ENCODE measurements around the gene SLC1A2.
"Not testable (repeated sequence)": the region's sequence is repeated elsewhere in the genome, so short reads cannot be mapped to it uniquely, and the experiment has no call there.

The SLC1A2 gene

DNA sequence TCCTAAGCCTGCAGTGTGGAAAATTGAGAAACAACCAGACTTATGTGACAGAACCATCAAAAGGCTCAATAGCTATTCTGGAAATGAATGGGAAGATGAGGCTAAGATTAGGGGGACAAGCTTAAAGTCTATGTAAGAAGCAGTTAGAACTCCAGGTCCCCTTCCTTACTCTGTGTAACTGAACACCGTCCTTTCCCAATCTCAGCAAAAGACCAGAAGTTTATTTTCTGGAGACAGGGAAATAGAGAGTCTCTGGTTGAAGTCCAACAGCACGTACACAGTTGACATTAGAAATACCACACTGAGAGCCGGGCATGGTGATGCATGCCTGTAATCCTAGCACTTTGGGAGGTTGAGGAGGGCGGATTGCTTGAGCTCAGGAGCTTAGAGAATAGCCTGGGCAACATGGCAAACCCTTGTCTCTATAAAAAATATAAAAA, 186.4 kb downstream of the SLC1A2 start:
- Histone ChIP-seq H3K4me1 (ENCODE audit: insufficient read depth, low read length) (peaks cover 5% of the 10 kb centered on the region; the same call in 1 of the 2 replicates), H3K27ac (ENCODE audit: low read length) (no peak overlapping the region), H3K9ac (ENCODE audit: low read depth, low read length) (no peak overlapping the region), H3K9me3 (ENCODE audit: insufficient read depth, low read depth, low read length) (no peaks in the 10 kb centered on the region), H3K27me3 (ENCODE audit: insufficient read depth, low read length) (no peaks in the 10 kb centered on the region), H3K4me3 (ENCODE audit: low read length) (no peak overlapping the region), H3K36me3 (ENCODE audit: insufficient read depth, low read depth, low read length) (no peaks in the 10 kb centered on the region)

DNA sequence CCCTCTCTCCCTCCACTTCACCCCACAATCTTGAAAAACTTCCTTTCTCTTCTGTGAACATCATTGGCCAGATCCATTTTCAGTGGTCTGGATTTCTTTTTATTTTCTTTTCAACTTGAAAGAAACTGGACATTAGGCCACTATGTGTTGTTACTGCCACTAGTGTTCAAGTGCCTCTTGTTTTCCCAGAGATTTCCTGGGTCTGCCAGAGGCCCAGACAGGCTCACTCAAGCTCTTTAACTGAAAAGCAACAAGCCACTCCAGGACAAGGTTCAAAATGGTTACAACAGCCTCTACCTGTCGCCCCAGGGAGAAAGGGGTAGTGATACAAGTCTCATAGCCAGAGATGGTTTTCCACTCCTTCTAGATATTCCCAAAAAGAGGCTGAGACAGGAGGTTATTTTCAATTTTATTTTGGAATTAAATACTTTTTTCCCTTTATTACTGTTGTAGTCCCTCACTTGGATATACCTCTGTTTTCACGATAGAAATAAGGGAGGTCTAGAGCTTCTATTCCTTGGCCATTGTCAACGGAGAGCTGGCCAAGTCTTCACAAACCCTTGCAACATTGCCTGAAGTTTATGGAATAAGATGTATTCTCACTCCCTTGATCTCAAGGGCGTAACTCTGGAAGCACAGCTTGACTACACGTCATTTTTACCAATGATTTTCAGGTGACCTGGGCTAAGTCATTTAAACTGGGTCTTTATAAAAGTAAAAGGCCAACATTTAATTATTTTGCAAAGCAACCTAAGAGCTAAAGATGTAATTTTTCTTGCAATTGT, 188.1 kb downstream of the SLC1A2 start:
- Histone ChIP-seq H3K27me3 (ENCODE audit: insufficient read depth, low read length) (no peaks in the 10 kb centered on the region), H3K4me3 (ENCODE audit: low read length) (no peak overlapping the region), H3K4me1 (ENCODE audit: insufficient read depth, low read length) (no peaks in the 10 kb centered on the region), H3K36me3 (ENCODE audit: insufficient read depth, low read depth, low read length) (no peaks in the 10 kb centered on the region), H3K9me3 (ENCODE audit: insufficient read depth, low read depth, low read length) (no peaks in the 10 kb centered on the region), H3K9ac (ENCODE audit: low read depth, low read length) (no peak overlapping the region), H3K27ac (ENCODE audit: low read length) (no peak overlapping the region)

DNA sequence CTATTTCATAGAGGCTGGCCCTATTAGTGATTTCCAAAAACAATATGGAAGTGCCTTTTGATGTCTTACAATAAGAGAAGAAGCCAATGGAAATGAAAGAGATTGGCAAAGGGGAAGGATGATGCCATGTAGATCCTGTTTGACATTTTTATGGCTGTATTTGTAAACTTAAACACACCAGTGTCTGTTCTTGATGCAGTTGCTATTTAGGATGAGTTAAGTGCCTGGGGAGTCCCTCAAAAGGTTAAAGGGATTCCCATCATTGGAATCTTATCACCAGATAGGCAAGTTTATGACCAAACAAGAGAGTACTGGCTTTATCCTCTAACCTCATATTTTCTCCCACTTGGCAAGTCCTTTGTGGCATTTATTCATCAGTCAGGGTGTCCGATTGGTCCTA, 189.0 kb downstream of the SLC1A2 start:
- Histone ChIP-seq H3K4me3 (ENCODE audit: low read length) (no peak overlapping the region), H3K4me1 (ENCODE audit: insufficient read depth, low read length) (no peaks in the 10 kb centered on the region), H3K27ac (ENCODE audit: low read length) (no peak overlapping the region), H3K9me3 (ENCODE audit: insufficient read depth, low read depth, low read length) (no peaks in the 10 kb centered on the region), H3K36me3 (ENCODE audit: insufficient read depth, low read depth, low read length) (no peaks in the 10 kb centered on the region), H3K9ac (ENCODE audit: low read depth, low read length) (no peak overlapping the region), H3K27me3 (ENCODE audit: insufficient read depth, low read length) (no peaks in the 10 kb centered on the region)

DNA sequence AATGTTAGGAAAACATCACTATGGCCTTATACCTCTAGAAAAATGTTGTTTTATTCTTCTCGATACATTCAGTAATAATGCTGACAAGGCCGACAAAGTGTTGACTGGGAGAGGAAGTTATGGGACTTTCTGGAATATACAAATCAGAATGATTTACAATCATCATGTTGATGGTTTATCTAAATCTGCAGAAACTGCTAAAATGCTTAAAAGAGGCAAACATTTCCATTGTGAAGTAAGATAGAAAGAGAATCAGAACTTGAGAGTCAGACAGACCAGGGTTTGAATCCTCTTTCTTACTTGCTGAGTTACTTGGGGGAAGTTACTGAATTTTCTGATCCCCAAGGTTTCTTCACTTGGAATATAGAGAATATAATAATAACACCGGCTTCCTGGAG, 191.0 kb downstream of the SLC1A2 start:
- H3K36me3 ChIP-seq (ENCODE audit: insufficient read depth, low read depth, low read length) = no peaks in the 10 kb centered on the region
- H3K27ac ChIP-seq (ENCODE audit: low read length) = no peak overlapping the region
- H3K4me3 ChIP-seq (ENCODE audit: low read length) = no peak overlapping the region
- H3K4me1 ChIP-seq (ENCODE audit: insufficient read depth, low read length) = no peaks in the 10 kb centered on the region
- no peaks in the 10 kb centered on the region for H3K27me3 ChIP-seq (ENCODE audit: insufficient read depth, low read length)
- no peak overlapping the region for H3K9ac ChIP-seq (ENCODE audit: low read depth, low read length)
- H3K9me3 ChIP-seq (ENCODE audit: insufficient read depth, low read depth, low read length) = no peaks in the 10 kb centered on the region

DNA sequence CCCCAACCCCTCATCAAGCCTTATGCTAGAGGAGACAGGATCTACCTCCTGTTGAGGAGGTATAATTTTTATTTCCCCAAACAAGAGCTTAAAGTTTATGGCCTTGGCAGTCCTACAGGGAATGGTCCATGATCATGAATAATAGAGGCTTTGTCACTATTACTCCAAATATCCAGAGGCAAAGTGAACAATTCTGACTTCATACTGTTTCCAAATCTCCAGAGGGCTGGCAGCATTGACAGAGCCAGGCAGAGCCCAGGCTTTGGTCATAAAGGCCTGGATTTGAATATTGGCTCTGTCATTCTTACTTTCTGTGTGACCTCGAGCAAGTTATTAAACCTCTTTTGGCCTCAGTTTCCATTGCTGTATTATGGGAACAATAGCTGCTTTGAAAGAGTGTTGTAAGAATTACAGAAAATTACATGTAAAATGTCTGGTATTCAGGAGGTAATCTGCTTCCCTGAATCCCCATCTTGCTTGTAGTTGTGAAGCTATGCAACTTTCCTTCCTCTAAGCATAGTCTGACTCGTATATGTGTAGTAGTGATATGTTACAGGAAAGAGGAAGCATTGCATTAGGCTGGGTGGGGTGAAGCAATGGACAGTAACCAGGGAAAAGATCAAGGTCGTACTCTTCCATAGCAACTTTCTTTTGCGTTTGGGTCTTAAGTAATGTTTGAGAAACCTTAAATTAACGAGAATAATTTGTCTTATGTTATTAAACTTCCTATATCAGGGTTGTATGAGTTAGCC, 191.6 kb downstream of the SLC1A2 start:
- no peak overlapping the region for H3K27ac ChIP-seq (ENCODE audit: low read length)

DNA sequence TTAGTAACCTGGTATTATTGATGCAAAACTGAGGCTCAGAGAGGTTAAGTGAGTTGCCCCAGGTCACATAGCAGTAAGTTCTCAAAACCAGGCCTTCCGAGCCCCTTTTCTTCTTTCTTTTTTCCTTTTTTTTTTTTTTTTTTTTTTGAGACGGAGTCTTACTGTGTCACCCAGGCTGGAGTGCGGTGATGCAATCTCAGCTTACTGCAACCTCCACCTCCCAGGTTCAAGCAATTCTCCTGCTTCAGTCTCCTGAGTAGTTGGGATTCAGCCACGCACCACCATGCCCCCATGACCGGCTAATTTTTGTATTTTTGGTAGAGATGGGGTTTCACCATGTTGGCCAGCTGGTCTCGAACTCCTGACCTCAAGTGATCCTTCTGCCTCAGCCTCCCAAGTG, 192.6 kb downstream of the SLC1A2 start:
- not testable (repeated sequence) for H3K27ac ChIP-seq (ENCODE audit: low read length); H3K4me1 ChIP-seq (ENCODE audit: insufficient read depth, low read length); H3K9ac ChIP-seq (ENCODE audit: low read depth, low read length); H3K27me3 ChIP-seq (ENCODE audit: insufficient read depth, low read length); H3K4me3 ChIP-seq (ENCODE audit: low read length); H3K36me3 ChIP-seq (ENCODE audit: insufficient read depth, low read depth, low read length); H3K9me3 ChIP-seq (ENCODE audit: insufficient read depth, low read depth, low read length)

More for the DNA sequence above, 191.6 kb downstream of the SLC1A2 start:
- Histone ChIP-seq H3K9ac (ENCODE audit: low read depth, low read length) (no peak overlapping the region), H3K4me1 (ENCODE audit: insufficient read depth, low read length) (no peaks in the 10 kb centered on the region), H3K4me3 (ENCODE audit: low read length) (no peak overlapping the region), H3K9me3 (ENCODE audit: insufficient read depth, low read depth, low read length) (no peaks in the 10 kb centered on the region), H3K36me3 (ENCODE audit: insufficient read depth, low read depth, low read length) (no peaks in the 10 kb centered on the region), H3K27me3 (ENCODE audit: insufficient read depth, low read length) (no peaks in the 10 kb centered on the region)

DNA sequence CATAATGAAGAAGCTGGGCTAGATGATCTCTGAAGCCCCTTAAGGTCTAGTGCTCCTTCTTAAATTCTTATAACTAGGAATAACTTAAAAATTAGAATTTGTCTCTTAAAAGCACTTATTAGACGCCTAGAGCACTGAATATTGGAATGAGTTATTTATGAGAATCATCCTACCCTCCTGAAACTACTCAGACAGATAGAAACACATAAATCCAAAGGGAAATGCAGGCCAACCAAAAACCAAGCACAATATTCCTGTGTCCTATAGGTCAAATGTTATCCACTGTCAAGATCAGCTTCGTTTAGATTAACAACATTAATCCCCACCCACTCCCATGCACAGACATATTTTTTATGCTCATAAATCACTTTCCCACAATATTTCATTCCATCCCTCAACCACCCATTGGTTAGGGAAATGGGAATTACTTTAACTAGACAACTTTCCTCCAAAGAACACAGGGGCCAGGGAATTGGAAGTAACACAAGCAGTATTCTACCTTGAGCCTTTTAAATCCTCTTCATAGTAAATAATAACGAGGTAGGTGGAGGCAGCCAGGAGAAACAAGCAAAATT, 193.3 kb downstream of the SLC1A2 start:
- H3K9ac ChIP-seq (ENCODE audit: low read depth, low read length) = no peak overlapping the region
- H3K4me1 ChIP-seq (ENCODE audit: insufficient read depth, low read length) = no peaks in the 10 kb centered on the region
- H3K27me3 ChIP-seq (ENCODE audit: insufficient read depth, low read length) = no peaks in the 10 kb centered on the region
- H3K27ac ChIP-seq (ENCODE audit: low read length) = no peak overlapping the region
- no peaks in the 10 kb centered on the region for H3K36me3 ChIP-seq (ENCODE audit: insufficient read depth, low read depth, low read length)
- no peak overlapping the region for H3K4me3 ChIP-seq (ENCODE audit: low read length)
- no peaks in the 10 kb centered on the region for H3K9me3 ChIP-seq (ENCODE audit: insufficient read depth, low read depth, low read length)

DNA sequence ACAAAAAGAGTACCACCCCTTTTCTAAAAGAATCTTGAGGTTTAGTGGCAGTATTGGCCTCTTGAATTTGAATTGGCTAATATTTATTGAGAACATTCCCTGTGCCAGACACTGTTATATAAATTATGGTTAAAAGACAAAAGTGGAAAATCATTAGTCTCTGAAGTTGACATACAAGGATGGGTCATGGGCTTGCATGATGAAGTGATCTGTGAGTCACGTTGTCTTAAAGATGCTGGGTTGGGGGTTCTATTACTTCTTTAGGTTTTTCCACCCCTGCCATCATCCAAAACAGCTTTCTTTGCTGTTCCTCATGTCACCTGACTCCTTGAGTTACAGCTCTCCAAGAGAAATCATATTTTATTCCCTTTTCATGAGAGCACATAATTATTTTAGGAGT, 195.4 kb downstream of the SLC1A2 start:
- H3K4me1 ChIP-seq (ENCODE audit: insufficient read depth, low read length) = no peaks in the 10 kb centered on the region
- H3K4me3 ChIP-seq (ENCODE audit: low read length) = no peak overlapping the region
- no peaks in the 10 kb centered on the region for H3K27me3 ChIP-seq (ENCODE audit: insufficient read depth, low read length)
- H3K27ac ChIP-seq (ENCODE audit: low read length) = no peak overlapping the region
- no peaks in the 10 kb centered on the region for H3K9me3 ChIP-seq (ENCODE audit: insufficient read depth, low read depth, low read length)
- H3K9ac ChIP-seq (ENCODE audit: low read depth, low read length) = no peak overlapping the region
- no peaks in the 10 kb centered on the region for H3K36me3 ChIP-seq (ENCODE audit: insufficient read depth, low read depth, low read length)

DNA sequence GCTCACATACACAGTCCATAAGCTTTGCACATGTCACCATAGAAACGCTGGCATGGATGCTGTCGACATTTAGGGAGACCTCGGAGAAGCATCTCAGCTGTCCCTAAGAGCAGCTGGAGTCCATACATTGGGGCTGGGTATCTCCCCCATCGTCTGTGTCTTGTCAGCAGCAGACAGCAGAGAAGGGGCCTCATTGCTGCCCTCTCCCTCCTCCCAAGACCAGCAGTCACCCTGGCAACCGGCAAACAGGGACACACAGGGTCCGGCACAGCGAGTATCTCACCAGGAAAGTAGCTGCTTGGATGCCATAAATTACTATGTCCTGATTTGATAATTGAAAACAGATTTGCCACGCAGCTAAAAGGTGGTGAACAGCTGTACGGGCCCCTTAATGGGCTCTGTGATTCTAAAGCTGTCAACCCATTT, 196.0 kb downstream of the SLC1A2 start:
- H3K4me3 ChIP-seq (ENCODE audit: low read length) = no peak overlapping the region
- no peaks in the 10 kb centered on the region for H3K9me3 ChIP-seq (ENCODE audit: insufficient read depth, low read depth, low read length)
- H3K4me1 ChIP-seq (ENCODE audit: insufficient read depth, low read length) = no peaks in the 10 kb centered on the region
- no peaks in the 10 kb centered on the region for H3K36me3 ChIP-seq (ENCODE audit: insufficient read depth, low read depth, low read length)
- H3K9ac ChIP-seq (ENCODE audit: low read depth, low read length) = no peak overlapping the region
- H3K27ac ChIP-seq (ENCODE audit: low read length) = no peak overlapping the region
- H3K27me3 ChIP-seq (ENCODE audit: insufficient read depth, low read length) = no peaks in the 10 kb centered on the region

DNA sequence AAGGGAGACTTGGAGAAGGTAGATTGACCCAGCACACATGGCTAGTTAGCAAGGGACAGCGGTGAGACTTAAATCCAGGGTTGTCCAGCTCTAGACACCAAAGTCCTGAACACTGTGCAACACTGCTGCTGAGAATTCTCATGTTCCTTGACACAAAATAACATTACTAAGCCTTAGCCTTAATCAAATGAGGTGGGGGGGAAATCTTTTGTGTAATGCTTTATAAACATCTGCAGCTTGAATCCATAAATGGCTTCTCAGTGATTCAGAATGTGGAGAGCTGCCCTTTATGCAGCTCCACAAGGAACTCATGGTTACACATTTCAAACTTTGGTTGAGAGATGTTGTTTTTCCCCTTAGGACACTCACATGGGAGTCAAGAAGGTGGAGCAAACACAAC, 200.4 kb downstream of the SLC1A2 start:
- peaks cover 2% of the 10 kb centered on the region; the same call in 1 of the 2 replicates for H3K4me1 ChIP-seq (ENCODE audit: insufficient read depth, low read length)
- no peak overlapping the region for H3K27ac ChIP-seq (ENCODE audit: low read length)
- H3K9me3 ChIP-seq (ENCODE audit: insufficient read depth, low read depth, low read length) = no peaks in the 10 kb centered on the region
- no peaks in the 10 kb centered on the region for H3K27me3 ChIP-seq (ENCODE audit: insufficient read depth, low read length)
- H3K9ac ChIP-seq (ENCODE audit: low read depth, low read length) = no peak overlapping the region
- H3K36me3 ChIP-seq (ENCODE audit: insufficient read depth, low read depth, low read length) = no peaks in the 10 kb centered on the region
- H3K4me3 ChIP-seq (ENCODE audit: low read length) = no peak overlapping the region

DNA sequence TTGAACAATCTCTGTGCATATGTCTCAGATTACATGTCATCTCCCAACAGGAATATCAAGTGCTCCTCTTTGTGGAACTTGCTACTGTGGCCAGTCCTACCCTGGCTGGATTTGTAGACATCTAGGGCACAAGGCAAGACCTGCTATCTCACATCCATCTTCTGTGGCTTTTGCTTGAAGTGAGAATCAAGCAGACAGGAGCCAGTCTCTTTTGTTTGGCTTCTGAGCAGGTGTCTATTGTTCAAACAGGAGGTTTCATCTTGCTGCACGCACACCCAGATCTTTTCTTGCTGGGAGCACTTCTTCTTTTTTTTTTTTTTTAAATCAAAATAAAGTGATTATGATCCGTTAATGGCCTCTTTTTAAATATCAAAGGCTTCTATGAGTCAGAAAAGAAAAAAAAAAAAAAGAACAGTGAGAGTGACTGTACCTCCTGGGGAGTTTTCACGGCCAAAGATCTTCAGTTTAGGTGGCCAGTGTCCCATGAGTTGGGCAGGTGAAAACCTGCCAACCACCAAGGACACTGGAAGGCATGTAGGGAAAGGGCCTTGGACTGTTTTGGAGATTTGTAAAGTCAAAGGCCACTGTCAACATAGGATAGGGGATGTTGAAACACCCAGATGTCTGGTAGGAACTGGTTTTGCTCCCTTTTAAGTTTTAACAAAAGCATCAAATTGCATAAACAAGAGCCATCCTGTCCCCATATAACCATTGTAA, 202.2 kb downstream of the SLC1A2 start:
- Histone ChIP-seq H3K9me3 (ENCODE audit: insufficient read depth, low read depth, low read length) (no peaks in the 10 kb centered on the region), H3K4me3 (ENCODE audit: low read length) (no peak overlapping the region), H3K9ac (ENCODE audit: low read depth, low read length) (no peak overlapping the region), H3K27me3 (ENCODE audit: insufficient read depth, low read length) (no peaks in the 10 kb centered on the region), H3K36me3 (ENCODE audit: insufficient read depth, low read depth, low read length) (no peaks in the 10 kb centered on the region), H3K27ac (ENCODE audit: low read length) (no peak overlapping the region), H3K4me1 (ENCODE audit: insufficient read depth, low read length) (peaks cover 2% of the 10 kb centered on the region; the same call in 1 of the 2 replicates)

Measured in iPS-20b (cell line).